Measurements from ENCODE around the gene GNAT1. TPM values are rescaled to one million over a fixed set of nuclear protein-coding genes. Genes with fewer than 3 reads are reported as not detected.
A peak's percentile ranks its signal among the peaks of the same experiment; 100 is the strongest.

GNAT1 gene
- total and polyA plus RNA-seq, 2 of the 13 experiments (the other 11 are each of a cell fraction or from before 2014, with no cell fraction given) = 0.15 TPM; not detected in 1

GRCh38 chr3:50221411-50222168, 30.2 kb downstream of the GNAT1 start (continued):
- TF ChIP-seq, protein P1, sequence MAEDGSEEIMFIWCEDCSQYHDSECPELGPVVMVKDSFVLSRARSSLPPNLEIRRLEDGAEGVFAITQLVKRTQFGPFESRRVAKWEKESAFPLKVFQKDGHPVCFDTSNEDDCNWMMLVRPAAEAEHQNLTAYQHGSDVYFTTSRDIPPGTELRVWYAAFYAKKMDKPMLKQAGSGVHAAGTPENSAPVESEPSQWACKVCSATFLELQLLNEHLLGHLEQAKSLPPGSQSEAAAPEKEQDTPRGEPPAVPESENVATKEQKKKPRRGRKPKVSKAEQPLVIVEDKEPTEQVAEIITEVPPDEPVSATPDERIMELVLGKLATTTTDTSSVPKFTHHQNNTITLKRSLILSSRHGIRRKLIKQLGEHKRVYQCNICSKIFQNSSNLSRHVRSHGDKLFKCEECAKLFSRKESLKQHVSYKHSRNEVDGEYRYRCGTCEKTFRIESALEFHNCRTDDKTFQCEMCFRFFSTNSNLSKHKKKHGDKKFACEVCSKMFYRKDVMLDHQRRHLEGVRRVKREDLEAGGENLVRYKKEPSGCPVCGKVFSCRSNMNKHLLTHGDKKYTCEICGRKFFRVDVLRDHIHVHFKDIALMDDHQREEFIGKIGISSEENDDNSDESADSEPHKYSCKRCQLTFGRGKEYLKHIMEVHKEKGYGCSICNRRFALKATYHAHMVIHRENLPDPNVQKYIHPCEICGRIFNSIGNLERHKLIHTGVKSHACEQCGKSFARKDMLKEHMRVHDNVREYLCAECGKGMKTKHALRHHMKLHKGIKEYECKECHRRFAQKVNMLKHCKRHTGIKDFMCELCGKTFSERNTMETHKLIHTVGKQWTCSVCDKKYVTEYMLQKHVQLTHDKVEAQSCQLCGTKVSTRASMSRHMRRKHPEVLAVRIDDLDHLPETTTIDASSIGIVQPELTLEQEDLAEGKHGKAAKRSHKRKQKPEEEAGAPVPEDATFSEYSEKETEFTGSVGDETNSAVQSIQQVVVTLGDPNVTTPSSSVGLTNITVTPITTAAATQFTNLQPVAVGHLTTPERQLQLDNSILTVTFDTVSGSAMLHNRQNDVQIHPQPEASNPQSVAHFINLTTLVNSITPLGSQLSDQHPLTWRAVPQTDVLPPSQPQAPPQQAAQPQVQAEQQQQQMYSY (CRISPR knock-in tag; IDR thresholded peaks at IDR 0.05) = peak; percentile 41; the same call in 1 of the 2 replicates
- no peak for TF ChIP-seq TRIM24 (CRISPR knock-in tag; IDR thresholded peaks at IDR 0.05)
- TF ChIP-seq ZNF605 (CRISPR knock-in tag; IDR thresholded peaks at IDR 0.05) = peak; percentile 89
- TF ChIP-seq NCOA2 (CRISPR knock-in tag; IDR thresholded peaks at IDR 0.05) = no peak
- TF ChIP-seq BRCA1 (CRISPR knock-in tag; IDR thresholded peaks at IDR 0.05) = 0 out of 2 replicates have a peak, but pooled peaks have one; percentile 28
- 0 out of 2 replicates have a peak, but pooled peaks have one; percentile 21 for TF ChIP-seq ZNF34 (CRISPR knock-in tag; IDR thresholded peaks at IDR 0.05; ENCODE audit: borderline replicate concordance)
- peak; percentile 63; the same call in 1 of the 2 replicates for TF ChIP-seq SPEN (CRISPR knock-in tag; IDR thresholded peaks at IDR 0.05; ENCODE audit: low read depth)
- TF ChIP-seq SAP130 (CRISPR knock-in tag; IDR thresholded peaks at IDR 0.05; ENCODE audit: low read depth) = peak; percentile 57; the same call in 1 of the 2 replicates
- TF ChIP-seq ZNF484 (CRISPR knock-in tag; IDR thresholded peaks at IDR 0.05; ENCODE audit: borderline replicate concordance, low read depth) = no peak
- TF ChIP-seq NR2F6 (IDR thresholded peaks at IDR 0.05) = peak; percentile 24; the same call in 1 of the 2 replicates
- peak; percentile 68 for TF ChIP-seq NR2F6 (CRISPR knock-in tag; IDR thresholded peaks at IDR 0.05)
- peak; percentile 62; the same call in 1 of the 2 replicates for TF ChIP-seq MEF2D (CRISPR knock-in tag; IDR thresholded peaks at IDR 0.05)
- TF ChIP-seq ZIK1 (CRISPR knock-in tag; IDR thresholded peaks at IDR 0.05; ENCODE audit: borderline replicate concordance, low read depth) = peak; percentile 58; the same call in 1 of the 2 replicates
- TF ChIP-seq HNF4A (CRISPR knock-in tag; IDR thresholded peaks at IDR 0.05) = peak; percentile 65
- 0 out of 4 replicates have a peak, but pooled peaks of 1 of the 2 experiments have one; percentile 20 for TF ChIP-seq EP300 (IDR thresholded peaks at IDR 0.05; ENCODE audit: low read depth in 2 of 2, low read length in 2 of 2)
- no peak for TF ChIP-seq EP300 (CRISPR knock-in tag; IDR thresholded peaks at IDR 0.05; ENCODE audit: borderline replicate concordance)
- TF ChIP-seq KDM4B (CRISPR knock-in tag; IDR thresholded peaks at IDR 0.05) = no peak
- peak; percentile 50; the same call in 1 of the 2 replicates for TF ChIP-seq NR2F2 (IDR thresholded peaks at IDR 0.05; ENCODE audit: borderline replicate concordance, low read depth)
- TF ChIP-seq, protein P2, sequence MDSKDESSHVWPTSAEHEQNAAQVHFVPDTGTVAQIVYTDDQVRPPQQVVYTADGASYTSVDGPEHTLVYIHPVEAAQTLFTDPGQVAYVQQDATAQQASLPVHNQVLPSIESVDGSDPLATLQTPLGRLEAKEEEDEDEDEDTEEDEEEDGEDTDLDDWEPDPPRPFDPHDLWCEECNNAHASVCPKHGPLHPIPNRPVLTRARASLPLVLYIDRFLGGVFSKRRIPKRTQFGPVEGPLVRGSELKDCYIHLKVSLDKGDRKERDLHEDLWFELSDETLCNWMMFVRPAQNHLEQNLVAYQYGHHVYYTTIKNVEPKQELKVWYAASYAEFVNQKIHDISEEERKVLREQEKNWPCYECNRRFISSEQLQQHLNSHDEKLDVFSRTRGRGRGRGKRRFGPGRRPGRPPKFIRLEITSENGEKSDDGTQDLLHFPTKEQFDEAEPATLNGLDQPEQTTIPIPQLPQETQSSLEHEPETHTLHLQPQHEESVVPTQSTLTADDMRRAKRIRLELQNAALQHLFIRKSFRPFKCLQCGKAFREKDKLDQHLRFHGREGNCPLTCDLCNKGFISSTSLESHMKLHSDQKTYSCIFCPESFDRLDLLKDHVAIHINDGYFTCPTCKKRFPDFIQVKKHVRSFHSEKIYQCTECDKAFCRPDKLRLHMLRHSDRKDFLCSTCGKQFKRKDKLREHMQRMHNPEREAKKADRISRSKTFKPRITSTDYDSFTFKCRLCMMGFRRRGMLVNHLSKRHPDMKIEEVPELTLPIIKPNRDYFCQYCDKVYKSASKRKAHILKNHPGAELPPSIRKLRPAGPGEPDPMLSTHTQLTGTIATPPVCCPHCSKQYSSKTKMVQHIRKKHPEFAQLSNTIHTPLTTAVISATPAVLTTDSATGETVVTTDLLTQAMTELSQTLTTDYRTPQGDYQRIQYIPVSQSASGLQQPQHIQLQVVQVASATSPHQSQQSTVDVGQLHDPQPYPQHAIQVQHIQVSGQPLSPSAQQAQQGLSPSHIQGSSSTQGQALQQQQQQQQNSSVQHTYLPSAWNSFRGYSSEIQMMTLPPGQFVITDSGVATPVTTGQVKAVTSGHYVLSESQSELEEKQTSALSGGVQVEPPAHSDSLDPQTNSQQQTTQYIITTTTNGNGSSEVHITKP (CRISPR knock-in tag; IDR thresholded peaks at IDR 0.05; ENCODE audit: low read depth) = peak; percentile 75; the same call in 1 of the 2 replicates
- TF ChIP-seq NFIB (CRISPR knock-in tag; IDR thresholded peaks at IDR 0.05; ENCODE audit: borderline replicate concordance) = no peak
- peak; percentile 48; the same call in 1 of the 2 replicates for TF ChIP-seq ZNF878 (CRISPR knock-in tag; IDR thresholded peaks at IDR 0.05)
- TF ChIP-seq ZNF143 (CRISPR knock-in tag; IDR thresholded peaks at IDR 0.05) = peak; percentile 54
- 0 out of 2 replicates have a peak, but pooled peaks have one; percentile 28 for TF ChIP-seq ZNF850 (CRISPR knock-in tag; conservative IDR thresholded peaks at IDR 0.05)
- 0 out of 2 replicates have a peak, but pooled peaks have one; percentile 44 for TF ChIP-seq ZNF792 (CRISPR knock-in tag; IDR thresholded peaks at IDR 0.05)

All from HepG2 (cell line).